ENCODE results near the gene DVL3.

- TF ChIP-seq CTCF (IDR thresholded peaks at IDR 0.05) = no peak
- no peak for TF ChIP-seq POLR2A (IDR thresholded peaks at IDR 0.05)
Observed at GRCh38 chr3:184155644-184156521, 706 bp downstream of the DVL3 start.

All from testis (tissue), 2 donors.